A549 (cell line): Measurements from ENCODE around the gene LUZP1. TPM values are rescaled to one million over a fixed set of nuclear protein-coding genes. Genes with fewer than 3 reads are reported as not detected.
A peak's percentile ranks its signal among the peaks of the same experiment; 100 is the strongest.

ENCODE experiments used
- ATAC-seq, 2 experiments: fragments of 200-7000 bp in 1 of 2; fragments of >200 bp in 1 of 2; cut with Nextera tagmentation in 1 of 2; cut with Tn5 transposase in 1 of 2; 3 replicates each; pipeline versions ENCODE4 v1.8.0 to v1.9.1; 2018 to 2020; ENCODE audit warnings: mild to moderate bottlenecking in 1 of 2, moderate library complexity in 1 of 2
- CTCF ChIA-PET: fragments of 300-600 bp; sonication (Branson Sonifier 250); formaldehyde crosslinking; extraction: SDS; loops from one replicate; lab custom pipeline; 2021; ENCODE audit warnings: antibody characterized with exemption, inconsistent platforms; lab: Yijun Ruan, JAX
- POLR2A ChIA-PET: fragments of 350-600 bp; formaldehyde crosslinking; extraction: SDS; loops from one replicate; lab custom pipeline; 2021; ENCODE audit warnings: antibody characterized with exemption, inconsistent platforms; lab: Yijun Ruan, JAX
- DNase-seq, 2 experiments: peaks; one replicate each; pipeline versions ENCODE4 v3.0.0 to v3.0.0-alpha.2; 2011 to 2016; ENCODE audit warnings: low read depth in 1 of 2, low spot score in 1 of 2
- FAIRE-seq: peaks from 2 replicates; lab custom pipeline; 2011; peaks lifted over from hg19 to GRCh38; lab: Jason Lieb, UNC
- H3K27ac ChIP-seq, 2 experiments: fragments of >200 bp; sonication (Bioruptor Twin); formaldehyde crosslinking; 3 replicates each; pipeline ENCODE4 v1.5.1; 2016 to 2017
- H3K4me1 ChIP-seq: fragments of >200 bp; sonication (Bioruptor Twin); formaldehyde crosslinking; 3 replicates; pipeline ENCODE4 v1.6.1; 2016
- H3K4me2 ChIP-seq: fragments of >200 bp; sonication (Bioruptor Twin); formaldehyde crosslinking; 3 replicates; pipeline ENCODE4 v1.6.1; 2016
- H3K4me3 ChIP-seq: fragments of >200 bp; sonication (Bioruptor Twin); formaldehyde crosslinking; 3 replicates; pipeline ENCODE4 v1.5.1; 2016
- H3K9me3 ChIP-seq: fragments of >200 bp; sonication (Bioruptor Twin); formaldehyde crosslinking; 3 replicates; pipeline ENCODE4 v1.6.1; 2016
- CBX2 ChIP-seq: fragments of 200-600 bp; sonication (generic); IDR thresholded peaks from 2 replicates; pipeline ENCODE4 v1.6.1; 2016; ENCODE audit warnings: low read depth, mild to moderate bottlenecking, borderline replicate concordance
- E2F6 ChIP-seq: IDR thresholded peaks from 2 replicates; pipeline ENCODE4 v1.6.1; 2012; ENCODE audit warnings: low read depth, borderline replicate concordance
- EHF ChIP-seq: fragments of 250-450 bp; sonication (Bioruptor Pico); IDR thresholded peaks from 2 replicates; pipeline ENCODE4 v1.5.0; 2020; ENCODE audit warnings: mild to moderate bottlenecking
- EHMT2 ChIP-seq: fragments of 200-600 bp; sonication (generic); IDR thresholded peaks from 2 replicates; pipeline ENCODE4 v1.6.1; 2016; ENCODE audit warnings: antibody characterized with exemption, low read depth, mild to moderate bottlenecking, moderate library complexity
- ELK1 ChIP-seq: fragments of 150-350 bp; IDR thresholded peaks from 2 replicates; pipeline ENCODE4 v1.6.1; 2014; ENCODE audit warnings: low read depth, mild to moderate bottlenecking, low read length
- ESRRA ChIP-seq: fragments of 150-350 bp; IDR thresholded peaks from 2 replicates; pipeline ENCODE4 v1.6.1; 2014; ENCODE audit warnings: mild to moderate bottlenecking, low read length, borderline replicate concordance
- FOSL2 ChIP-seq, 2 experiments: fragments of 450-650 bp in 1 of 2; fragments of >200 bp in 1 of 2; sonication (Bioruptor Twin) in 1 of 2; formaldehyde crosslinking; IDR thresholded peaks; 2 replicates each; pipeline versions ENCODE4 v1.5.0 to v1.6.1; 2016 to 2020; ENCODE audit warnings: mild to moderate bottlenecking in 1 of 2, moderate library complexity in 1 of 2
- FOXS1 ChIP-seq: fragments of 250-450 bp; sonication (Bioruptor Pico); IDR thresholded peaks from 2 replicates; pipeline ENCODE4 v1.5.0; 2020; ENCODE audit warnings: mild to moderate bottlenecking, moderate library complexity
- GATA3 ChIP-seq: IDR thresholded peaks from 2 replicates; pipeline ENCODE4 v1.6.1; 2012; ENCODE audit warnings: borderline replicate concordance
- HDAC2 ChIP-seq: fragments of 200-600 bp; sonication (generic); IDR thresholded peaks from 2 replicates; pipeline ENCODE4 v1.6.1; 2016
- HES2 ChIP-seq: fragments of >200 bp; sonication (Bioruptor Twin); formaldehyde crosslinking; IDR thresholded peaks from 2 replicates; pipeline ENCODE4 v1.6.1; 2016
- HOXB13 ChIP-seq: fragments of 250-450 bp; sonication (Bioruptor Pico); IDR thresholded peaks from 2 replicates; pipeline ENCODE4 v1.5.0; 2020; ENCODE audit warnings: low read depth, mild to moderate bottlenecking, moderate library complexity
- JUNB ChIP-seq: fragments of >200 bp; sonication (Bioruptor Twin); formaldehyde crosslinking; IDR thresholded peaks from 2 replicates; pipeline ENCODE4 v1.6.1; 2016
- KDM5A ChIP-seq: fragments of 200-600 bp; sonication (generic); IDR thresholded peaks from 2 replicates; pipeline ENCODE4 v1.6.1; 2016; ENCODE audit warnings: antibody characterized with exemption, mild to moderate bottlenecking
- MAFK ChIP-seq: fragments of 450-650 bp; IDR thresholded peaks from 2 replicates; pipeline ENCODE4 v1.6.1; 2014; ENCODE audit not compliant: partially characterized antibody
- NPAS2 ChIP-seq: fragments of 250-450 bp; sonication (Bioruptor Pico); IDR thresholded peaks from 2 replicates; pipeline ENCODE4 v1.8.0; 2022; ENCODE audit warnings: mild to moderate bottlenecking, moderate library complexity, borderline replicate concordance
- POLR2AphosphoS2 ChIP-seq: conservative IDR thresholded peaks from 2 replicates; pipeline ENCODE4 v1.6.1; 2012; ENCODE audit warnings: low read length, improper control_type of control experiment, inconsistent platforms
- RAD21 ChIP-seq, 2 experiments: fragments of >200 bp in 1 of 2; sonication (Bioruptor Twin) in 1 of 2; formaldehyde crosslinking in 1 of 2; IDR thresholded peaks in 1 of 2; conservative IDR thresholded peaks in 1 of 2; 2 replicates in 1 of 2; 3 replicates in 1 of 2; pipeline ENCODE4 v1.6.1; 2012 to 2018; ENCODE audit warnings: inconsistent platforms in 1 of 2
- RCOR1 ChIP-seq: fragments of 150-350 bp; IDR thresholded peaks from 2 replicates; pipeline ENCODE4 v1.6.1; 2014; ENCODE audit warnings: antibody characterized with exemption, low read length, low read depth
- RFX5 ChIP-seq: fragments of 450-650 bp; IDR thresholded peaks from 2 replicates; pipeline ENCODE4 v1.7.1; 2014; ENCODE audit warnings: antibody characterized with exemption, mild to moderate bottlenecking, moderate library complexity
- TP53 ChIP-seq: fragments of 250-450 bp; sonication (Bioruptor Pico); IDR thresholded peaks from 2 replicates; pipeline ENCODE4 v1.5.0; 2021; ENCODE audit warnings: mild to moderate bottlenecking, moderate library complexity
- WGBS: methylation state at CpG from one replicate; pipeline ENCODE4 v1.1.6; 2017; ENCODE audit errors: missing lambda C conversion rate; 5-methylcytosine and 5-hydroxymethylcytosine counted together
- polyA plus RNA-seq, 4 experiments: library from polyadenylated mRNA; depleted of rRNA in 3 of 4; stranded (reverse); fragments of >200 nt; fragmentation: RNase III in 1 of 4; extraction: RNeasy Plus Mini Kit Qiagen cat#74134 plus additional on column Dnase treatment in 1 of 4; gene quantifications; 2 replicates in 3 of 4; 3 replicates in 1 of 4; pipeline ENCODE4 v1.2.3, GENCODE V29; 2011 to 2017

LUZP1 gene
- polyA plus RNA-seq, 2 of the 4 experiments (the other 2 are of a cell fraction) = 18.2 to 26.2 TPM

- FAIRE-seq (no peak), ATAC-seq (no peak), DNase-seq (no peak)
- TF ChIP-seq MAFK = no peak
- Histone ChIP-seq H3K4me3 (no peak overlapping the region), H3K4me1 (peaks cover 46% of the 10 kb centered on the region; the same call in 2 of the 3 replicates), H3K4me2 (no peak overlapping the region), H3K9me3 (no peaks in the 10 kb centered on the region), H3K27ac (no peak overlapping the region)
- CTCF ChIA-PET = no interaction called here
- POLR2A ChIA-PET = no interaction called here
Measured at GRCh38 chr1:23129846-23130245, 38.8 kb downstream of the LUZP1 start.

- Histone ChIP-seq H3K9me3 (no peaks in the 10 kb centered on the region), H3K4me3 (no peak overlapping the region), H3K27ac (0 out of 6 replicates have a peak overlapping the region, but pooled peaks of 1 of the 2 experiments have one; percentile 16)
- POLR2A ChIA-PET = interaction anchor here (0.5 kb wide), 1 partner anchor 217 kb away, joined by 4 read pairs; the partner anchor contains the start of gene HNRNPR
- no peak for DNase-seq
- 79% methylated on average over 3 of the region's 3 CpGs for WGBS
- TF ChIP-seq RCOR1 = no peak
- TF ChIP-seq GATA3 = no peak
- no peak for TF ChIP-seq HDAC2
- no peak for TF ChIP-seq JUNB
- no peak for TF ChIP-seq MAFK
- TF ChIP-seq ELK1 = no peak
- no peak for TF ChIP-seq EHMT2
- no peak for TF ChIP-seq ESRRA
- TF ChIP-seq E2F6 = no peak
- no peak for TF ChIP-seq TP53
- no peak for TF ChIP-seq HOXB13 (CRISPR knock-in tag)
- TF ChIP-seq RAD21 (conservative IDR thresholded peaks at IDR 0.05 in 1 of 2, IDR thresholded peaks at IDR 0.05 in 1 of 2) = no peak
- TF ChIP-seq HES2 = no peak
- TF ChIP-seq NPAS2 (CRISPR knock-in tag) = no peak
- TF ChIP-seq FOSL2 (IDR thresholded peaks at IDR 0.05) = no peak
- no peak for TF ChIP-seq FOSL2 (CRISPR knock-in tag; IDR thresholded peaks at IDR 0.05)
- TF ChIP-seq KDM5A = no peak
- TF ChIP-seq, all 56 proteins: peak for 0
- ATAC-seq = peak in 1 of 2 experiments; percentile 28; a peak in 1 of 6 replicates
- peaks cover 69% of the 10 kb centered on the region for H3K4me1 ChIP-seq
- CTCF ChIA-PET = interaction anchor here (1.5 kb wide), 2 partner anchors 28 to 57 kb away, joined by 3 to 4 read pairs; no protein-coding TSS in a partner anchor
- FAIRE-seq = no peak
- 0 out of 3 replicates have a peak overlapping the region, but pooled peaks have one; percentile 3 for H3K4me2 ChIP-seq
Measured at GRCh38 chr1:23126801-23127200, 41.9 kb downstream of the LUZP1 start.

GRCh38 chr1:23126200-23126599 lies 42.5 kb downstream of the LUZP1 start:
- TF ChIP-seq FOXS1 = no peak
- TF ChIP-seq RFX5 = no peak
- no peak for TF ChIP-seq CBX2
- TF ChIP-seq POLR2AphosphoS2 = no peak
- no peak for TF ChIP-seq EHF (CRISPR knock-in tag)
- 54% methylated on average over 1 of the region's 1 CpG for WGBS
- POLR2A ChIA-PET = interaction anchor here (0.5 to 0.6 kb wide), 2 partner anchors 35 to 218 kb away, joined by 4 read pairs; partner anchors contain the start of gene HNRNPR

More at GRCh38 chr1:23126200-23126599, 42.5 kb downstream of the LUZP1 start:
- Histone ChIP-seq H3K9me3 (no peaks in the 10 kb centered on the region), H3K4me1 (peaks cover 63% of the 10 kb centered on the region), H3K4me3 (no peak overlapping the region), H3K4me2 (no peak overlapping the region), H3K27ac (peak overlapping the region in 1 of 2 experiments; percentile 5; a peak in 1 of 6 replicates)
- CTCF ChIA-PET = interaction anchor here (1.5 kb wide), 1 partner anchor 58 kb away, joined by 3 read pairs; no protein-coding TSS in a partner anchor
- ATAC-seq (peak in 1 of 2 experiments; percentile 14; a peak in 2 of 6 replicates), DNase-seq (no peak), FAIRE-seq (no peak)
